ENCODE measurements around the gene DOK3.
"Not testable (repeated sequence)": the region's sequence is repeated elsewhere in the genome, so short reads cannot be mapped to it uniquely, and the experiment has no call there.

Gene DOK3

DNA sequence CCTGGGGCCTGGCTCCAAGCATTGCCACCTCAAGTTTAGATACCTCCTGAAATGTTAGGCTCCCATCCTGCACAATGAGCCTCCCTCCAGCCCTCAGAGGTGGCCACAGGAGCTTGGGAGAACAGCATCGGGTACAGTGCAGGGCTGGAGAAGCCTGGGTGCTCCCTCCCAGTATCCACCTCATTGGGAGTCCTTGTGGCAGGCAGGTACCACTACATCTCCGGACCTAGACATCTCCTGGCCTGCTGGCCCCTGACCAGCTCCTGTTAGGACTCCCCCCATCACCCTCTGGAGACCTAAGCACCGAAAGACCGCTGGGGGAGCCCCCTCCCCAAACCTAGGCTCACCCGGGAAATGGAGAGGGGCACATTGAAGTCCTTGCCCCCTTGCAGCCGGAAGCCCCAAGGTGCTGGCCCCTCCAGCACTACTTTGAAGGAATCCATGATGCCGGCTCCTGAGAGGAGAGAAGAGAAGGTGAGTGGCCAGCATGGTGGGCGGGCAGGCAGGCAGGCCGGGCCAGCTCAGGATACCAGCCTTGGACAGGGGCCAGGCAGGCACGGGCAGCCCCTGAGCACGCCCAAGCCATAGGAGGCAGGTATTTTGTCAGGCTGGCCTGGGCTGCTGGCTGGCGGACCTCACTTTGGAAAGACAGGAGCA is 13.4 kb downstream of the DOK3 start:
- no peak for DNase-seq (ENCODE audit: low read depth)

GRCh38 chr5:177495243-177496060 is 14.2 kb downstream of the DOK3 start:
- DNase-seq (ENCODE audit: low read depth) = no peak

GRCh38 chr5:177494346-177495195 is 15.1 kb downstream of the DOK3 start:
- no peak for DNase-seq (ENCODE audit: low read depth)

- no peak for DNase-seq (ENCODE audit: low read depth)
Measured at GRCh38 chr5:177493795-177494345, 15.8 kb downstream of the DOK3 start.

GRCh38 chr5:177492841-177493240 is 16.8 kb downstream of the DOK3 start:
- DNase-seq (ENCODE audit: low read depth) = no peak

DNA sequence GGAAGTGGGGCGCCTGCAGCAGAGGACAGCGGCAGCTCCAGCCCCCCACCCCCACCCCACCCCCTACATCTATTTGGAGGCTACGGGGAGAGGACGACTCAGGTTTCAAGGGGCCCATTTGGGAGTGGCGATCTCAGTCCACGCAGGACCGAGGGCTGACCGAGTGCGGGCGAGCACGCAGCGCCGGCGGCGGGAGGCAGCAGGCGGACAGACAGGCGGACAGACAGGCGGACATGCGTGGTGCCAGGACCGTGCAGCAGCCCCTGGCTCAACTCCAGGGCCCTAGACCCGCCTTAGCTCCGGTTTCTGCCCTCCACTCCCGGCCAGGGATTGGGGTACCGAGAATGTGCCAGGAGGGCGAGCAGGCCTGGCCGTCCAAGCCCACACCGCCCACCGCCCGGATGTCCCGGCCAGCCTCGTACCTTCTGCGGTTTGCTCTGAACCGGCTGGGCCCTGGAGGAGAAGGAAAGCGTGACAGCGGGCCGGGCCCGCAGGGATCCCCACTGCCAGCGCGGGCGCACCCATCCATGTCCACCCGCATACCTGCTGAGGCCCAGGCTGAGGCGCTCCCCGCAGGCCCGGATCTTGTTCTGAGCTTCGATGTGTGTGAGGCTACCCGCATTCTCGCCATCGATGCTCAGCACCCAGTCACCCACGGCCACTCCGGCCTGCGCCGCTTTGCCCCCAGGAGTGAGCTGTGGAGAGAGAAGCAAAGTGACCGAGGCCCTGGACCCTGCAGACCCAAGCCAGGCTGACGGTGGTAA is 17.5 kb downstream of the DOK3 start:
- no peak for DNase-seq (ENCODE audit: low read depth)

DNA sequence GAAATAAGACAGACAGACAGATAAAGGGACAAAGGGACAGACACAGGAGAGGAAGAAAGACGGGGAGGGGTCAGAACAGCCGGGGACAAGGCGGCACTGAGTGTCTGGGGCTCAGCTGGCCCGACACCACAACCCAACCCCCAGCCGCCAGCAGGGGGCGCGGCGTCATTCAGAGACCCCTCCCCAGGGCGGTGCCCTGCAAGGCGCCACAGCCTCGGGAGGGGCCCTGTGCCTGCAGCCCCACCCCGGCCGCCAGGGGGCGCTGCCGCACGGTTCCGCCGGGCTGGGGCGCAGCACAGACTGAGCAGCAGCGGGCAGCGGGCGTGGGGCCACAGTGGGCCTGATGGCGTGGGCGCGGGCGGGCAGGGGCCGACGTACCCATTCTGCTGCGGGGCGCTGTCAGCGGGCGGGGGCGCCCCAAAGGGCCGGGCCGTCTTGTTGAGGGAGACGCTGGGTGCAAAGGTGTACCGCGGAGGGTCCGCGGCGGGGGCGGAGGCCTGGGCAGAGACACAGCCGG is 18.1 kb downstream of the DOK3 start:
- no peak for DNase-seq (ENCODE audit: low read depth)

DNA sequence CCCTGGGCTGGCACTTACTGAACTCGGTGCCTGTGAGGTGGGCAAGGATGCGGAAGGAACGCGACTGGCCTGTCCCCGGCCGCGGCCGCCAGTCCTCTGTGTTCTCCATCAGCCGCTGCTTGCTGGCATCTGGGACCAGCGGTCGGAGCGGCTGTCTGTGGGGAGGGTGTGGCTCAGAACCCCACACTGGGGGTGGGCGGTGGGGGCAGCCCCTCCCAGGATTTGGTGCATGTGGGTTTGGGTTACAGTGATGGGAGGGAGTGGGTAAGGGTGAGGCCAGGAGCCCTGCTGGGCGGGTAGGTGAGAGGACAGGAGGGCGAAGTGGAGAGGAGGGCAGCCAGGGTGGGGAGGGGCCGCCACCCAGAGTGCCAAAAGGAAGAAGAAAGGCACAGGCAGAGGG is 18.6 kb downstream of the DOK3 start:
- DNase-seq (ENCODE audit: low read depth) = no peak

DNA sequence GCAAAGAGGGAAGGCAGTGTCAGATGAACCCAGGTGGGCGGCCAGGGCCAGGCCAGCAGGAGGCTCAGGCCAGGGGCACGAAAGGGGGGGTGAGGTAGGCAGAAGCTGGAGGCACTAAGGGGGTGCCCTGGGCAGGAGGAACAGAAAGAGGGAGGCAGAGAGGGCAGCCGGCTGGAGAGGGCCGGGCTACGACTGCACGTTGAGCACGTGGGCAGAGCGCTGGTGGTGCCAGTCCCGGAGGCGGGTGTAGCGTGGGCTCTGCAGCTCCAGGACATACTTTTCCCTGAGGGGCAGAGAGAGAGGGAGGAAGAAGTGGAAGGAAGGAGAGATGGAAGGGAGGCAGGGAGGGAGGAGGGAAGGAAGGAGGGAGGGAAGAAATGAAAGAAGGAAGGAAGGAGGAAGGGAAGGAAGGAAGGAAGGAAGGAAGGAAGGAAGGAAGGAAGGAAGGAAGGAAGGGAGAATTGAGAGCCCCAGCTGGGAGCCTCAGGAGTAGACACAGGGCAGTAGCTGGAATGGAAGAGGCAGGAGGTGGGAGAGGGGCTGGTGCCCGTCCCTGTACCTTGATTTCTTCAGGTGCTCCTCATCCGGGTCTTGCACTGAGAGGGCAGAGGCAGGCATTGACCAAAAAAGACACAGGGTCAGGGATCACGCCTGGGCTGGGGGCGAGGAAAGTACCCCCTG is 19.2 kb downstream of the DOK3 start:
- no peak for DNase-seq (ENCODE audit: low read depth)

- no peak for DNase-seq (ENCODE audit: low read depth)
Measured at GRCh38 chr5:177489119-177489716, 20.4 kb downstream of the DOK3 start.

GRCh38 chr5:177487975-177488374 is 21.7 kb downstream of the DOK3 start:
- DNase-seq (ENCODE audit: low read depth) = no peak

DNA sequence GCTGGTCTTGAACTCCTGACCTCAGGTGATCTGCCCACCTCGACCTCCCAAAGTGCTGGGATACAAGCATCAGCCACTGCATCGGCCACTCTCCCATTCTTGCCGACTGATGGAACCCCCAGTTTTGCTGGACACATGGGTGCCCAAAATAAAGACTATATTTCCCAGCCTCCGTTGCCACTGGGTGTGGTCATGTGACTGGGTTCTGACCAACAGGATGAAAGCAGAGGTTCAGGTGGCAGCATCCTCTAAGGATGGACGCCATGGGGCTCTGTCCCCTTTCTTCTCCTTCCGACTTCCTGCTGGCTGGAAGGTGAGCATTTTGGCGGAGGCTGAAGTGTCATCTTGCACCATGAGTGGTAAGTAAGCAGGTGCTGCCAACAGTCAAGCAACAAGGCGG is 22.5 kb downstream of the DOK3 start:
- DNase-seq (ENCODE audit: low read depth) = no peak

GRCh38 chr5:177486256-177486655 is 23.4 kb downstream of the DOK3 start:
- DNase-seq (ENCODE audit: low read depth) = no peak

- not testable (repeated sequence) for DNase-seq (ENCODE audit: low read depth)
Measured at GRCh38 chr5:177485753-177486152, 23.9 kb downstream of the DOK3 start.

- DNase-seq (ENCODE audit: low read depth) = no peak
Measured at GRCh38 chr5:177484902-177485549, 24.6 kb downstream of the DOK3 start.

- no peak for DNase-seq (ENCODE audit: low read depth)
Measured at GRCh38 chr5:177483994-177484901, 25.4 kb downstream of the DOK3 start.

GRCh38 chr5:177483042-177483441 is 26.6 kb downstream of the DOK3 start:
- DNase-seq (ENCODE audit: low read depth) = no peak

GRCh38 chr5:177482359-177482795 is 27.2 kb downstream of the DOK3 start:
- DNase-seq (ENCODE audit: low read depth) = no peak

- DNase-seq (ENCODE audit: low read depth) = no peak
Measured at GRCh38 chr5:177479774-177480173, 29.9 kb downstream of the DOK3 start.

Data from activated T-helper 1 cell treated with Interleukin-2 at 50 U/mL for 16 hours (primary cell).